Hepatocyte (in vitro differentiated cells): ENCODE data around the gene EPHB2. TPM values are rescaled to one million over a fixed set of nuclear protein-coding genes. Genes with fewer than 3 reads are reported as not detected.

ENCODE experiments used
- DNase-seq: peaks from one replicate; pipeline ENCODE4 v3.0.0-alpha.2; 2016; ENCODE audit warnings: low spot score
- H2AFZ ChIP-seq: fragments of 200-600 bp; sonication (generic); 2 replicates; pipeline ENCODE4 v1.6.0; 2016; ENCODE audit warnings: antibody characterized with exemption, mild to moderate bottlenecking
- H3K27ac ChIP-seq: fragments of 200-600 bp; sonication (generic); 2 replicates; pipeline ENCODE4 v1.5.1; 2016; ENCODE audit warnings: mild to moderate bottlenecking
- H3K27me3 ChIP-seq: fragments of 200-600 bp; sonication (generic); 2 replicates; pipeline ENCODE4 v1.6.1; 2016
- H3K36me3 ChIP-seq: fragments of 200-600 bp; sonication (generic); replicated peaks from 2 replicates; pipeline ENCODE4 v1.5.1; 2016; ENCODE audit warnings: low read depth; ENCODE audit not compliant: insufficient read depth
- H3K4me1 ChIP-seq: fragments of 200-600 bp; sonication (generic); 2 replicates; pipeline ENCODE4 v1.5.1; 2016; ENCODE audit warnings: mild to moderate bottlenecking, moderate library complexity; ENCODE audit not compliant: insufficient read depth
- H3K4me2 ChIP-seq: fragments of 200-600 bp; sonication (generic); 2 replicates; pipeline ENCODE4 v1.6.0; 2016
- H3K4me3 ChIP-seq: fragments of 200-600 bp; sonication (generic); 2 replicates; pipeline ENCODE4 v1.5.1; 2016; ENCODE audit warnings: mild to moderate bottlenecking
- H3K79me2 ChIP-seq: fragments of 200-600 bp; sonication (generic); 2 replicates; pipeline ENCODE4 v1.6.0; 2017; ENCODE audit warnings: mild to moderate bottlenecking
- H3K9me2 ChIP-seq: fragments of 200-600 bp; sonication (generic); replicated peaks from 2 replicates; pipeline ENCODE4 v1.6.0; 2017; ENCODE audit warnings: mild to moderate bottlenecking; ENCODE audit not compliant: insufficient read depth
- H3K9me3 ChIP-seq: fragments of 200-600 bp; sonication (generic); 2 replicates; pipeline ENCODE4 v1.5.1; 2016; ENCODE audit warnings: low read depth, mild to moderate bottlenecking
- H4K20me1 ChIP-seq: fragments of 200-600 bp; sonication (generic); 2 replicates; pipeline ENCODE4 v1.6.0; 2016; ENCODE audit warnings: mild to moderate bottlenecking; ENCODE audit not compliant: insufficient read depth, poor library complexity, severe bottlenecking
- CTCF ChIP-seq: fragments of 200-600 bp; sonication (generic); IDR thresholded peaks from 2 replicates; pipeline ENCODE4 v1.5.1; 2016; ENCODE audit warnings: antibody characterized with exemption, mild to moderate bottlenecking; ENCODE audit not compliant: poor library complexity
- EZH2 ChIP-seq: fragments of 200-600 bp; sonication (generic); IDR thresholded peaks from 2 replicates; pipeline ENCODE4 v1.6.1; 2016; ENCODE audit warnings: antibody characterized with exemption, mild to moderate bottlenecking, borderline replicate concordance
- EZH2phosphoT487 ChIP-seq: fragments of 200-600 bp; sonication (generic); IDR thresholded peaks from one replicate; pipeline ENCODE4 v1.6.1; 2018; ENCODE audit warnings: antibody characterized with exemption, mild to moderate bottlenecking, low read depth, moderate library complexity; ENCODE audit not compliant: unreplicated experiment, severe bottlenecking
- WGBS: methylation state at CpG from one replicate; pipeline ENCODE4 v1.1.6; 2016; ENCODE audit warnings: low lambda C conversion rate; ENCODE audit errors: missing lambda C conversion rate; 5-methylcytosine and 5-hydroxymethylcytosine counted together
- polyA plus RNA-seq: library from polyadenylated mRNA; unstranded; fragments of >200 nt; fragmentation: Nextera tagmentation; extraction: Ambion mirVana; gene quantifications from 2 replicates; pipeline ENCODE4 v1.2.1, GENCODE V29; 2016
- total RNA-seq: library from RNA; depleted of rRNA; stranded (reverse); fragments of >200 nt; gene quantifications from 2 replicates; pipeline ENCODE4 v1.2.3, GENCODE V29; 2014

EPHB2 gene
- total and polyA plus RNA-seq, 2 experiments from 2014 or later = 17.2 to 18.3 TPM

GRCh38 chr1:22786719-22787489 is 76.3 kb downstream of the EPHB2 start:
- no peak overlapping the region for H3K4me3 ChIP-seq
- WGBS = 96% methylated on average over 4 of the region's 4 CpGs
- no peak overlapping the region for H3K4me2 ChIP-seq
- no peaks in the 10 kb centered on the region for H3K36me3 ChIP-seq
- no peaks in the 10 kb centered on the region for H3K9me2 ChIP-seq
- TF ChIP-seq EZH2phosphoT487 (no peak), CTCF (no peak), EZH2 (no peak)
- H3K27ac ChIP-seq = no peak overlapping the region
- H3K9me3 ChIP-seq = no peaks in the 10 kb centered on the region
- H3K79me2 ChIP-seq = no peaks in the 10 kb centered on the region
- DNase-seq = no peak
- no peak overlapping the region for H2AFZ ChIP-seq
- peaks cover 4% of the 10 kb centered on the region for H3K27me3 ChIP-seq
- H4K20me1 ChIP-seq = no peaks in the 10 kb centered on the region
- no peaks in the 10 kb centered on the region for H3K4me1 ChIP-seq

GRCh38 chr1:22787636-22788035 is 77.0 kb downstream of the EPHB2 start:
- no peaks in the 10 kb centered on the region for H3K9me2 ChIP-seq
- H3K27ac ChIP-seq = no peak overlapping the region
- no peak overlapping the region for H3K4me3 ChIP-seq
- WGBS = 88% methylated on average over 2 of the region's 2 CpGs
- no peaks in the 10 kb centered on the region for H3K36me3 ChIP-seq
- DNase-seq = no peak
- TF ChIP-seq CTCF (no peak), EZH2 (no peak), EZH2phosphoT487 (no peak)
- H3K4me2 ChIP-seq = no peak overlapping the region
- H3K27me3 ChIP-seq = peaks cover 4% of the 10 kb centered on the region
- no peaks in the 10 kb centered on the region for H3K79me2 ChIP-seq
- H4K20me1 ChIP-seq = no peaks in the 10 kb centered on the region
- no peak overlapping the region for H2AFZ ChIP-seq
- H3K4me1 ChIP-seq = no peaks in the 10 kb centered on the region
- H3K9me3 ChIP-seq = no peaks in the 10 kb centered on the region

- Histone ChIP-seq H3K27me3 (peaks cover 4% of the 10 kb centered on the region), H2AFZ (no peak overlapping the region), H3K36me3 (no peaks in the 10 kb centered on the region), H3K4me2 (no peak overlapping the region), H3K4me1 (no peaks in the 10 kb centered on the region), H3K9me2 (no peaks in the 10 kb centered on the region), H4K20me1 (no peaks in the 10 kb centered on the region), H3K4me3 (no peak overlapping the region), H3K9me3 (no peaks in the 10 kb centered on the region), H3K79me2 (no peaks in the 10 kb centered on the region), H3K27ac (no peak overlapping the region)
- 86% methylated on average over 2 of the region's 2 CpGs for WGBS
- TF ChIP-seq EZH2 (no peak), EZH2phosphoT487 (no peak), CTCF (no peak)
- no peak for DNase-seq
Measured at GRCh38 chr1:22788254-22788661, 77.6 kb downstream of the EPHB2 start.
